Panc1 (cell line): ENCODE data around the gene APOC3. TPM values are rescaled to one million over a fixed set of nuclear protein-coding genes. Genes with fewer than 3 reads are reported as not detected.

ENCODE experiments used
- ATAC-seq: fragments of 200-7000 bp; cut with Tn5 transposase; 2 replicates; pipeline ENCODE4 v1.9.1; 2020; ENCODE audit warnings: mild to moderate bottlenecking, moderate library complexity
- BruUV-seq: library from RNA; stranded (reverse); fragments of 400-500 nt; replicated peaks from 2 replicates; lab custom pipeline; 2021; lab: Mats Ljungman, UMichigan
- CTCF ChIA-PET: fragments of 300-600 bp; sonication (Branson Sonifier 250); formaldehyde crosslinking; loops from one replicate; lab custom pipeline; 2022; ENCODE audit warnings: antibody characterized with exemption; lab: Charles Lee
- POLR2A ChIA-PET: fragments of 300-600 bp; sonication (Branson Sonifier 250); formaldehyde crosslinking; loops from one replicate; lab custom pipeline; 2022; ENCODE audit warnings: antibody characterized with exemption; lab: Charles Lee
- DNase-seq: peaks from one replicate; pipeline ENCODE4 v3.0.0-alpha.2; 2010; ENCODE audit warnings: low read depth, low spot score
- H3K27ac ChIP-seq: 2 replicates; pipeline ENCODE4 v1.5.1; 2011; ENCODE audit warnings: mild to moderate bottlenecking, low read length, inconsistent platforms
- H3K27me3 ChIP-seq: fragments of 200-500 bp; sonication (Bioruptor generic); 2 replicates; pipeline ENCODE4 v1.6.0; 2014; ENCODE audit warnings: low read length, inconsistent platforms; ENCODE audit not compliant: control insufficient read depth, insufficient read depth
- H3K36me3 ChIP-seq: fragments of 200-500 bp; sonication (Bioruptor generic); 2 replicates; pipeline ENCODE4 v1.5.1; 2014; ENCODE audit warnings: inconsistent platforms, mild to moderate bottlenecking, low read length, moderate library complexity; ENCODE audit not compliant: control insufficient read depth, insufficient read depth
- H3K4me1 ChIP-seq: 2 replicates; pipeline ENCODE4 v1.5.1; 2011; ENCODE audit warnings: inconsistent platforms, mild to moderate bottlenecking, low read length, moderate library complexity; ENCODE audit not compliant: control insufficient read depth, insufficient read depth
- H3K4me3 ChIP-seq, 2 experiments: 2 replicates each; pipeline ENCODE4 v1.5.1; 2011 to 2012; ENCODE audit warnings: low read depth in 2 of 2, low read length in 2 of 2, mild to moderate bottlenecking in 2 of 2, inconsistent platforms in 1 of 2, moderate library complexity in 1 of 2
- H3K9me3 ChIP-seq: fragments of 200-500 bp; sonication (Bioruptor generic); 2 replicates; pipeline ENCODE4 v1.5.1; 2014; ENCODE audit warnings: low read depth, mild to moderate bottlenecking, inconsistent platforms, low read length, moderate library complexity; ENCODE audit not compliant: control insufficient read depth, insufficient read depth
- CTCF ChIP-seq: fragments of 450-650 bp; IDR thresholded peaks from 2 replicates; pipeline ENCODE4 v1.5.1; 2017; ENCODE audit warnings: mild to moderate bottlenecking
- POLR2AphosphoS5 ChIP-seq: IDR thresholded peaks from 2 replicates; pipeline ENCODE4 v1.6.1; 2012; ENCODE audit warnings: mild to moderate bottlenecking, low read depth, low read length, moderate library complexity
- REST ChIP-seq, 2 experiments: IDR thresholded peaks; 2 replicates each; pipeline ENCODE4 v1.6.1; 2011 to 2012; ENCODE audit warnings: low read depth in 2 of 2, control low read depth in 1 of 2, low read length in 1 of 2, mild to moderate bottlenecking in 1 of 2, moderate library complexity in 1 of 2; ENCODE audit not compliant: insufficient read depth in 1 of 2
- SIN3A ChIP-seq: IDR thresholded peaks from 2 replicates; pipeline ENCODE4 v1.6.1; 2012; ENCODE audit warnings: low read depth, mild to moderate bottlenecking, low read length, moderate library complexity, borderline replicate concordance; ENCODE audit not compliant: insufficient read depth
- TCF7L2 ChIP-seq: IDR thresholded peaks from 2 replicates; pipeline ENCODE4 v1.6.1; 2011; ENCODE audit warnings: mild to moderate bottlenecking, low read depth, low read length, inconsistent platforms
- in situ Hi-C: cut with HindIII; loops from 2 replicates; pipeline ENCODE4 v1.10.0; 2016; ENCODE audit warnings: low sequenced_read_pairs, low pct_unique_long_range_greater_than_20kb
- intact Hi-C: fragments of 100-400 bp; cut with micrococcal nuclease; formaldehyde crosslinking; loops from one replicate; pipeline ENCODE4 v1.10.0; 2022; ENCODE audit not compliant: unreplicated experiment
- total RNA-seq: library from RNA; stranded (reverse); gene quantifications from one replicate; pipeline ENCODE4 v1.2.1, GENCODE V29; 2021; ENCODE audit not compliant: unreplicated experiment

The APOC3 gene
- total RNA-seq, 1 experiment from 2014 or later: 1.2 TPM

GRCh38 chr11:116804001-116804400 is 25.7 kb upstream of the APOC3 start:
- intact Hi-C loops: no loop called here
- H3K36me3 ChIP-seq: no peaks in the 10 kb centered on the region
- no peak for TF ChIP-seq CTCF
- TF ChIP-seq POLR2AphosphoS5: no peak
- TF ChIP-seq TCF7L2: no peak
- no peak for TF ChIP-seq SIN3A
- no peak for TF ChIP-seq REST (IDR thresholded peaks at IDR 0.05; ENCODE audit: insufficient read depth in 1 of 2, low read depth in 2 of 2, low read length in 1 of 2)
- H3K27ac ChIP-seq: no peak overlapping the region
- ChIA-PET POLR2A (no interaction called here), CTCF (no interaction called here)
- no peak for ATAC-seq
- H3K4me3 ChIP-seq: no peak overlapping the region
- DNase-seq: no peak
- no peaks in the 10 kb centered on the region for H3K4me1 ChIP-seq
- H3K27me3 ChIP-seq: no peaks in the 10 kb centered on the region; the same call in 1 of the 2 replicates
- no TSS peak for BruUV-seq
- in situ Hi-C loops: no loop called here
- no peaks in the 10 kb centered on the region for H3K9me3 ChIP-seq

GRCh38 chr11:116807601-116808261 is 22.0 kb upstream of the APOC3 start:
- H3K36me3 ChIP-seq: no peaks in the 10 kb centered on the region
- intact Hi-C loops: no loop called here
- H3K27me3 ChIP-seq: no peaks in the 10 kb centered on the region
- in situ Hi-C loops: no loop called here
- no peaks in the 10 kb centered on the region for H3K4me1 ChIP-seq
- no peak overlapping the region for H3K4me3 ChIP-seq
- TF ChIP-seq POLR2AphosphoS5: no peak
- no peak for TF ChIP-seq CTCF
- no peak for TF ChIP-seq TCF7L2
- TF ChIP-seq REST (IDR thresholded peaks at IDR 0.05; ENCODE audit: insufficient read depth in 1 of 2, low read depth in 2 of 2, low read length in 1 of 2): no peak
- TF ChIP-seq SIN3A: no peak
- no peaks in the 10 kb centered on the region for H3K9me3 ChIP-seq
- ATAC-seq (no peak), DNase-seq (no peak)
- no TSS peak for BruUV-seq
- POLR2A ChIA-PET: no interaction called here
- CTCF ChIA-PET: no interaction called here
- H3K27ac ChIP-seq: no peak overlapping the region
